IMR-90 (cell line): ENCODE results near the gene POFUT1. TPM values are rescaled to one million over a fixed set of nuclear protein-coding genes. Genes with fewer than 3 reads are reported as not detected.

Experiments
- ATAC-seq: fragments of 200-7000 bp; cut with Tn5 transposase; 2 replicates; pipeline ENCODE4 v1.9.1; 2020; ENCODE audit warnings: low read depth, mild to moderate bottlenecking, moderate library complexity
- BruUV-seq: library from RNA; stranded (reverse); fragments of 400-500 nt; replicated peaks from 2 replicates; lab custom pipeline; 2021; lab: Mats Ljungman, UMichigan
- CTCF ChIA-PET: fragments of 300-600 bp; formaldehyde crosslinking; extraction: SDS; loops from one replicate; lab custom pipeline; 2021; ENCODE audit warnings: antibody characterized with exemption; lab: Yijun Ruan, JAX
- POLR2A ChIA-PET: fragments of 300-600 bp; sonication (Branson Sonifier 250); formaldehyde crosslinking; loops from one replicate; lab custom pipeline; 2022; ENCODE audit warnings: antibody characterized with exemption; ENCODE audit not compliant: unreplicated experiment; lab: Charles Lee
- DNase-seq: peaks from one replicate; pipeline ENCODE4 v3.0.0; 2013
- H2AFZ ChIP-seq: replicated peaks from 2 replicates; pipeline ENCODE3; 2013; ENCODE audit warnings: low read length, mild to moderate bottlenecking; ENCODE audit not compliant: poor library complexity
- H2AK5ac ChIP-seq: 2 replicates; pipeline ENCODE4 v1.6.1; 2013; ENCODE audit warnings: low read depth, low read length, inconsistent platforms
- H2AK9ac ChIP-seq: replicated peaks from 2 replicates; pipeline ENCODE3; 2013; ENCODE audit warnings: mild to moderate bottlenecking, low read depth, low read length, moderate library complexity; ENCODE audit not compliant: poor library complexity
- H2BK120ac ChIP-seq: 2 replicates; pipeline ENCODE4 v1.6.1; 2013; ENCODE audit warnings: low read depth, low read length, inconsistent platforms
- H2BK15ac ChIP-seq: 3 replicates; pipeline ENCODE4 v1.6.1; 2013; ENCODE audit warnings: low read depth, low read length, inconsistent platforms
- H2BK20ac ChIP-seq: 2 replicates; pipeline ENCODE4 v1.6.1; 2013; ENCODE audit warnings: low read depth, mild to moderate bottlenecking, inconsistent platforms, low read length, moderate library complexity
- H2BK5ac ChIP-seq: 2 replicates; pipeline ENCODE4 v1.6.1; 2013; ENCODE audit warnings: mild to moderate bottlenecking, low read depth, low read length, inconsistent platforms; ENCODE audit not compliant: poor library complexity, severe bottlenecking
- H3K14ac ChIP-seq: replicated peaks from 2 replicates; pipeline ENCODE4 v1.6.1; 2013; ENCODE audit warnings: low read depth, low read length, inconsistent platforms
- H3K18ac ChIP-seq: 2 replicates; pipeline ENCODE4 v1.6.1; 2013; ENCODE audit warnings: low read depth, low read length, control low read depth
- H3K23ac ChIP-seq: 2 replicates; pipeline ENCODE4 v1.6.1; 2013; ENCODE audit warnings: low read depth, low read length, inconsistent platforms
- H3K27ac ChIP-seq: 2 replicates; pipeline ENCODE4 v1.5.1; 2013; ENCODE audit warnings: mild to moderate bottlenecking, control low read depth, low read length; ENCODE audit not compliant: insufficient read depth
- H3K27me3 ChIP-seq: 2 replicates; pipeline ENCODE4 v1.6.1; 2013; ENCODE audit warnings: low read length; ENCODE audit not compliant: control insufficient read depth, insufficient read depth
- H3K36me3 ChIP-seq: 2 replicates; pipeline ENCODE4 v1.6.1; 2013; ENCODE audit warnings: low read length, mixed read lengths; ENCODE audit not compliant: control insufficient read depth, insufficient read depth
- H3K4ac ChIP-seq: 2 replicates; pipeline ENCODE4 v1.6.1; 2013; ENCODE audit warnings: low read depth, low read length, inconsistent platforms
- H3K4me1 ChIP-seq: 2 replicates; pipeline ENCODE4 v1.6.1; 2013; ENCODE audit warnings: low read length, mixed read lengths; ENCODE audit not compliant: control insufficient read depth, insufficient read depth
- H3K4me2 ChIP-seq: 2 replicates; pipeline ENCODE4 v1.6.1; 2013; ENCODE audit warnings: low read depth, mild to moderate bottlenecking, control low read depth, low read length, moderate library complexity
- H3K4me3 ChIP-seq: 2 replicates; pipeline ENCODE4 v1.5.1; 2013; ENCODE audit warnings: low read depth, mild to moderate bottlenecking, control low read depth, low read length, moderate library complexity; ENCODE audit not compliant: insufficient read depth
- H3K56ac ChIP-seq: 2 replicates; pipeline ENCODE4 v1.6.1; 2013; ENCODE audit warnings: low read length, inconsistent platforms; ENCODE audit not compliant: insufficient read depth; ENCODE audit errors: extremely low read depth
- H3K79me1 ChIP-seq, 2 experiments: 2 replicates each; pipeline ENCODE4 v1.6.1; 2013; ENCODE audit warnings: low read length in 2 of 2, inconsistent platforms in 1 of 2, low read depth in 1 of 2
- H3K9ac ChIP-seq: 2 replicates; pipeline ENCODE4 v1.6.1; 2013; ENCODE audit warnings: low read depth, low read length, control low read depth
- H3K9me1 ChIP-seq: 2 replicates; pipeline ENCODE4 v1.6.1; 2013; ENCODE audit warnings: low read length, inconsistent platforms; ENCODE audit not compliant: insufficient read depth
- H3K9me3 ChIP-seq: 2 replicates; pipeline ENCODE4 v1.6.1; 2013; ENCODE audit warnings: low read length; ENCODE audit not compliant: control insufficient read depth, insufficient read depth
- H4K20me1 ChIP-seq: 2 replicates; pipeline ENCODE4 v1.6.1; 2013; ENCODE audit warnings: low read length, inconsistent platforms; ENCODE audit not compliant: insufficient read depth
- H4K5ac ChIP-seq: 2 replicates; pipeline ENCODE4 v1.6.1; 2013; ENCODE audit warnings: mild to moderate bottlenecking, low read depth, low read length, control low read depth
- H4K8ac ChIP-seq, 2 experiments: 2 replicates each; pipeline ENCODE4 v1.6.1; 2013; ENCODE audit warnings: low read depth in 2 of 2, low read length in 2 of 2, control low read depth in 1 of 2, inconsistent platforms in 1 of 2
- H4K91ac ChIP-seq: 2 replicates; pipeline ENCODE4 v1.6.1; 2013; ENCODE audit warnings: low read depth, low read length, inconsistent platforms; ENCODE audit not compliant: insufficient read depth
- CTCF ChIP-seq: conservative IDR thresholded peaks from 2 replicates; pipeline ENCODE4 v1.5.1; 2012; ENCODE audit warnings: mild to moderate bottlenecking, low read depth, low read length, improper control_type of control experiment
- FOS ChIP-seq: fragments of 150-350 bp; IDR thresholded peaks from 2 replicates; pipeline ENCODE4 v1.6.1; 2016; ENCODE audit warnings: low read depth, low read length
- MAZ ChIP-seq: IDR thresholded peaks from 2 replicates; pipeline ENCODE4 v1.6.1; 2012; ENCODE audit warnings: low read depth, mild to moderate bottlenecking, low read length, improper control_type of control experiment, moderate library complexity, borderline replicate concordance
- MXI1 ChIP-seq: IDR thresholded peaks from 2 replicates; pipeline ENCODE4 v1.6.1; 2012; ENCODE audit warnings: low read depth, mild to moderate bottlenecking, low read length, moderate library complexity, borderline replicate concordance
- NFE2L2 ChIP-seq: fragments of 150-350 bp; IDR thresholded peaks from 2 replicates; pipeline ENCODE4 v1.6.1; 2016; ENCODE audit warnings: low read depth, mild to moderate bottlenecking, low read length
- POLR2A ChIP-seq: IDR thresholded peaks from 2 replicates; pipeline ENCODE4 v1.6.1; 2012; ENCODE audit warnings: mild to moderate bottlenecking, low read depth, low read length
- RAD21 ChIP-seq: IDR thresholded peaks from 2 replicates; pipeline ENCODE4 v1.6.1; 2012; ENCODE audit warnings: low read length, improper control_type of control experiment
- RCOR1 ChIP-seq: IDR thresholded peaks from 2 replicates; pipeline ENCODE4 v1.6.1; 2012; ENCODE audit warnings: mild to moderate bottlenecking, low read length, improper control_type of control experiment; ENCODE audit not compliant: insufficient replicate concordance
- SMC3 ChIP-seq: fragments of 150-350 bp; IDR thresholded peaks from 2 replicates; pipeline ENCODE4 v1.6.1; 2016; ENCODE audit warnings: low read depth, mild to moderate bottlenecking, antibody characterized with exemption, low read length, moderate library complexity
- WGBS, 2 experiments: methylation state at CpG; one replicate each; pipeline versions ENCODE4 v1.1.5 to v1.1.7; 2013; ENCODE audit warnings: missing lambda C conversion rate in 2 of 2; ENCODE audit not compliant: insufficient read length in 1 of 2; ENCODE audit errors: extremely low coverage in 2 of 2; 5-methylcytosine and 5-hydroxymethylcytosine counted together
- dilution Hi-C: fragments of 300-500 bp; cut with HindIII; formaldehyde crosslinking; loops from one replicate; pipeline ENCODE4 v1.14.3; 2018; ENCODE audit warnings: low sequenced_read_pairs; ENCODE audit not compliant: unreplicated experiment
- in situ Hi-C: fragments of 300-500 bp; cut with MboI; formaldehyde crosslinking; loops from 3 replicates; pipeline ENCODE4 v1.14.3; 2019; ENCODE audit warnings: low sequenced_read_pairs, inconsistent platforms, mixed read lengths
- intact Hi-C: fragments of 100-400 bp; cut with micrococcal nuclease; formaldehyde crosslinking; loops from 2 replicates; pipeline ENCODE4 v1.10.0; 2022
- polyA plus RNA-seq, 3 experiments: library from polyadenylated mRNA; depleted of rRNA; stranded (reverse); fragments of >200 nt; gene quantifications; 2 replicates each; pipeline ENCODE4 v1.2.3, GENCODE V29; 2012; ENCODE audit warnings: low replicate concordance in 1 of 3
- total RNA-seq: library from RNA; depleted of rRNA; stranded (reverse); fragments of >200 nt; gene quantifications from 2 replicates; pipeline ENCODE4 v1.2.3, GENCODE V29; 2012

The POFUT1 gene
- total and polyA plus RNA-seq, 2 of the 4 experiments (the other 2 are of a cell fraction) = 25.5 to 41.1 TPM

GRCh38 chr20:32285621-32286371 lies 78.1 kb downstream of the POFUT1 start:
- H3K9me3 ChIP-seq = no peaks in the 10 kb centered on the region
- no CpG with 5 or more reads among the region's 4 CpGs for WGBS, 2 experiments
- peaks cover 2% of the 10 kb centered on the region; the same call in 1 of the 2 replicates for H3K36me3 ChIP-seq
- H3K18ac ChIP-seq = no peak overlapping the region
- no peak overlapping the region for H2AFZ ChIP-seq
- dilution Hi-C loops = no loop called here
- H3K27ac ChIP-seq = no peak overlapping the region
- peaks cover 44 to 64% of the 10 kb centered on the region in 2 experiments for H3K79me1 ChIP-seq
- DNase-seq (peak; percentile 10), ATAC-seq (no peak)
- in situ Hi-C loops = no loop called here
- H3K4me1 ChIP-seq = no peaks in the 10 kb centered on the region; the same call in 1 of the 2 replicates
- no peak overlapping the region for H3K23ac ChIP-seq
- no peak overlapping the region for H2BK15ac ChIP-seq
- no peak for TF ChIP-seq FOS
- TF ChIP-seq NFE2L2 = no peak
- no peak for TF ChIP-seq MXI1
- no peak for TF ChIP-seq RCOR1
- TF ChIP-seq SMC3 = no peak
- no peak for TF ChIP-seq POLR2A
- TF ChIP-seq MAZ = no peak
- TF ChIP-seq CTCF = no peak
- no peak for TF ChIP-seq RAD21
- H4K5ac ChIP-seq = no peak overlapping the region
- H3K9ac ChIP-seq = no peak overlapping the region
- H4K91ac ChIP-seq = no peak overlapping the region
- H2AK5ac ChIP-seq = no peak overlapping the region
- CTCF ChIA-PET = no interaction called here
- H3K4ac ChIP-seq = no peak overlapping the region
- H2BK20ac ChIP-seq = no peak overlapping the region
- no peak overlapping the region for H3K56ac ChIP-seq
- H3K4me3 ChIP-seq = no peak overlapping the region
- no peak overlapping the region for H2BK120ac ChIP-seq
- no peak overlapping the region for H2BK5ac ChIP-seq
- POLR2A ChIA-PET = no interaction called here
- BruUV-seq = no TSS peak
- no peak overlapping the region for H4K8ac ChIP-seq
- no peaks in the 10 kb centered on the region for H3K27me3 ChIP-seq
- peaks cover 17% of the 10 kb centered on the region; the same call in 1 of the 2 replicates for H4K20me1 ChIP-seq
- intact Hi-C loops = no loop called here
- peaks cover 13% of the 10 kb centered on the region for H3K9me1 ChIP-seq
- H3K14ac ChIP-seq = no peak overlapping the region
- no peak overlapping the region for H3K4me2 ChIP-seq
- no peak overlapping the region for H2AK9ac ChIP-seq
